Keratinocyte (primary cell): Measurements from ENCODE around the gene RNPS1.

Source experiments
- CTCF ChIP-seq, 3 experiments: IDR thresholded peaks in 1 of 3; conservative IDR thresholded peaks in 1 of 3; optimal IDR thresholded peaks in 1 of 3; 2 replicates in 2 of 3; 3 replicates in 1 of 3; pipeline versions ENCODE3 to v1.5.1; 2011; ENCODE audit warnings: low read length in 3 of 3, mild to moderate bottlenecking in 3 of 3, moderate library complexity in 2 of 3, control low read depth in 1 of 3, inconsistent platforms in 1 of 3; ENCODE audit not compliant: insufficient read depth in 2 of 3; ENCODE audit errors: extremely low read depth in 1 of 3
- EZH2 ChIP-seq: IDR thresholded peaks from one replicate; pipeline ENCODE4 v1.6.1; 2012; ENCODE audit warnings: inconsistent platforms, mild to moderate bottlenecking, low read length, moderate library complexity

GRCh38 chr16:2308089-2308962 is 40.4 kb upstream of the RNPS1 start:
- TF ChIP-seq CTCF (optimal IDR thresholded peaks at IDR 0.05 in 1 of 3, IDR thresholded peaks at IDR 0.05 in 1 of 3, conservative IDR thresholded peaks at IDR 0.05 in 1 of 3; ENCODE audit: extremely low read depth in 1 of 3, insufficient read depth in 2 of 3, low read length in 3 of 3) (no peak), EZH2 (no peak)
